HG02943 (cell line): ENCODE results near the gene DAP.
"Not testable (repeated sequence)": the region's sequence is repeated elsewhere in the genome, so short reads cannot be mapped to it uniquely, and the experiment has no call there.

Experiments used
- ATAC-seq: cut with Tn5 transposase; IDR thresholded peaks from one replicate; pipeline ENCODE4 v1.9.1; 2021; ENCODE audit warnings: mild to moderate bottlenecking, low read depth, moderate library complexity; ENCODE audit not compliant: unreplicated experiment

The DAP gene

DNA sequence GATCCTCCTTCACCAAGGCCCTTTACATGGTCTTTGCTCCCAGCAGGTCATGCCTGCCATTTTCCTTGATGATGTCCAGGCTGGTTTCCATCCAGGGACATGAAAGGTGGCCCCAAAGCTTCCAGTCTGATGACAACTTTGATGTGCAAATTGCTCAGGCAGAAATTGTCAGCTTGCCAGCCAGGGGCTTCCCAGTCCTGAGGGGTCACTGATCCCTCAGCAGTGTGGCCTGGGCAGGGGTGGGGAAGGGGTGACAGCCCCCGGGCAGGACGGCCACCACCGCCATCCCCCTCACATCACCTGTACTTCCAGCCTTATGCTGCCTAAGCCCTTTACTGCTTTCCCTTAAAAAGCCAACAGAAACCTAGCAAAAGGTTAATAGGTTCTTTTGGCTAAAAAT lies 100.9 kb downstream of the DAP start:
- ATAC-seq, result no peak

DNA sequence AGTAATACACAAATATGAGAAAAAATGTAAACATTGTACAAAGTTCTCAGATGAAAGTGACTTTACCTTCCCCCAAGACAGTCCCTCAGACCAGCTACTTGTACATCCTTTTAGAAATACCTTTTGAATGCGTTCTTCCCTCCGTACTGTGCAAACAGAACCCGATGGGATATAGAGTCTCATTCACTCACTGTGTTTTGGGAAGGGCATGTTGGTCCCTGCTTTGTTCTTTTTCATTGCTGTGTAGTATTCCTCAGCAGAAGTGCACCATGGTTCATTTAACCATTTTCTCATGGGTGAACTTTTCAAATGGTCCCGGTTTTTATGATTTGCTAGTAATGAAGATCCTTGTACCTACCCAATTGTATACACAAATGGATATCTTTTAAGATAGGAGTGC lies 102.8 kb downstream of the DAP start:
- no peak for ATAC-seq

DNA sequence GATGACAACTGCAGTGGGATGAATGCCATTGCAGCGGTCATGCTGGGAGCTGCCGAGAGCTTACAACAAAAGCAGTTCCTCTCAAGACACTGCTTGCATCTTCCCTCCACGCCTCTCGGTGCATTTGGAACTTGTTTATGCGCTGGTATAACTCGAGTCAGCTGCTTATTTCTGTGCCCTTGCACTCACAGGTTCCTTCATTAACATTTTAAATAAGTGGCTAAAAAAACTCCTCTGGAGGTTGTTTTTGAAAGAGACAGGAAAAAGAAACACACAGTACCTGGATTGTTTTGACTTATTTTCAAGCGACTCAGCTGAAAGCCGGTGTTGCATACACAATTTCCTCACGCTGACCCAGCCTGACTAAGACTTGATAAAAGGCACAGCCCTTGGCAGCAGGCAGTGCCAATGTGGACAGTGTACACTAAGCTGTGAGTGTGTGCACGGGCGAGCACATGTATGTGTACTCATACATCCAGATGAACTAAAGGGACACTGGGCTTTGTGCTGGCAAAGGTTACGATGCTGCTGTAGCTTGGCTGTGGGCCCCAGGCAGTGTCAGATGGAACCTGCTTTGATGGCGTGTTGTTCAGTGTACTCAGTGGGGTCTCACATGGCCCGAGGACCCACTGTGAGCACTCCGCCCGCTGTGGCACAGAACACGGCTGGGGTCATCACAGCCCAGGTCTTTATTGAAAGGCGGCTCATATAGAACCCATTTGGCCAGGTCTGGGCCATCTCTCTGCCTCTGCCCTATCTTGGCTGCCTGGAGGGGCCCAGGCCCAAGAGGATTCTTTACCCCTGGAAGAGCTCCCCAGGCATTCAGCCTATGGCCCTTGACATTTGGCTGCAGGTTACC lies 104.8 kb downstream of the DAP start:
- no peak for ATAC-seq

DNA sequence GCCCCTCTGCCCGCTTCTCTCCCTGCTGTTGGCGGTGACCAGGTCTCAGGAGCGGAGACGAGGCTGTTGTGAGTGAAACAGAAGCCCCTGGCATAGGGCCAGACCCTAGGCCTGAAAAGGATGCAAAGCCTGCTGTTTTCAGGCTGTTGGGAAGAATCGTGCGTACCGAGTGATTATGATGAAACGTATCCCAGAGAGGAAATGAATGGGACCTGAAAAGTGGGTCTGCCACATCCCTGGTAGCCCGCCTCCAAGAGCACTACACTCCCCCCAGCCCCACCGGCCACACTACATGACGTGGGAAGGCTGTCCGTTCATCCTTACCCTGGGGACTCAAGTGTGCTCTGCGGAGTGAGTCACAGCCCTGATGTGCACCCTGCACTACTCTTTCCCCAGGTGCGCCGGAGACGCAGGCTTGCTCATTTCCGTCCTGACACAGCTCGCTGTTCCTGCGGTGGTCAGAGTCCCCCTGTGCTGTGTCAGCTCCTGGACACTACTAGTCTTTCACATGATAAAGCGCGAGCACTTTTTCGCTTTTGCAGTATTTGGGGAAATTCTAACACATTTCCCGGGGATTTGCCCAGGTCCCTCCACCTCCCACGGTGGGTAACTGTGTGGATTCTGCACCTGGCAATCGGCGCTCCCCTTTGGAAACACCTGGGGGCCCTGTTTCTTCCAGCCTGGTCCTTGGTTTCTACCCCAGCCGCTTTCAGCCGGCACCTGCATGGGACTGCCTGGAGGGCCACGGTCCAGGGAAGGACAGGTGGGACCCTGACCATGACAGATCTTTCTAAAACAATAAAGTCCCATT lies 105.7 kb downstream of the DAP start:
- no peak for ATAC-seq

DNA sequence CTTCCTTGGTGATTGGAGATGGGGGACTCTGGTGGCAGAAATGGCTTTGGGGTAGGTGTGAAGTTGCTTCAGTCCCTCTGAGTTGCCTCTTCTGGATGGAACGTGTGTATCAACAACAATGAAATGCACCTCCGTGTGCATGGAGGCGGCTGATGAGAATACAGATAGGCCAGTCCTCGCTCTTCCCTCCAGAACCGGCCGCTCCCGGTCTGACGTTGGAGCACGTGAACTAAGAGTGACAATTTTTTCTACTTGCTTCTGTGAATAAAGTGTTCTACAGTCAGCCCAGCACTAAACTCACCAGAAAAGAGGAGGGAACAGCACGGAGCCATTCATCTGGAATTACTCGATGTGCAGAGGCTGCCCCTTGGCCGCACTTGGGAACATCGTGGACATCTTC lies 106.5 kb downstream of the DAP start:
- no peak for ATAC-seq

DNA sequence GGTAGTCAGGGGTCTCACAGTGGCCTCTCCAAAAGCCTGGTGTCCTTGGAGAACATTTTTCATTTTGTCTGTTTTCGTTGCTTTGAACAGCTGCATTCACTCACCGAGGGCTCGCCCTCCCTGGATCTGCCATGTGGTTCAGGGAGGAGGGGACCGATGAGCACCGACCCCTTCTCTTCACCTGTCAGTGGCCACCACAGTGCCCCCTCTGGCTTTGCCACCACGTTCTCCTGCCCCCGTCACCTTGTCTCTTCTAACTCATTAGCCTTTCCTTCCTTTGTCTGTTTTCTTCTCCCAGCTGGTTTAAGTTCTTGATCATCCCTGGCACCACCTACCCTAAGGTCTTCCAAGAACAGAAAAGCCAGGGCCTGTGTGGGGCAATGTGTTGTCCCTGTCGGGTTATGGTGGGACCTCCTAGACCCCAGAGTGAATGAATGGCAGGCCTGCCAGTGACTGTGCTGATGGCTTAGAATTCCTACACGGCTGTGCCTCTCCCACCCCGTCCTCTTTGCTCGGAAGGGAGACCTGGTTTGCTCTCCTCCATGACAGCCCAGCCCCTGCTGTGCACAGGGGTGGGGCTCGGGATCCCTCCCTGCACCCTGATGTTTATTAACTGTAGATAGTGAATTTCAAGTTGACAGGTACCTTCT lies 107.2 kb downstream of the DAP start:
- no peak for ATAC-seq

DNA sequence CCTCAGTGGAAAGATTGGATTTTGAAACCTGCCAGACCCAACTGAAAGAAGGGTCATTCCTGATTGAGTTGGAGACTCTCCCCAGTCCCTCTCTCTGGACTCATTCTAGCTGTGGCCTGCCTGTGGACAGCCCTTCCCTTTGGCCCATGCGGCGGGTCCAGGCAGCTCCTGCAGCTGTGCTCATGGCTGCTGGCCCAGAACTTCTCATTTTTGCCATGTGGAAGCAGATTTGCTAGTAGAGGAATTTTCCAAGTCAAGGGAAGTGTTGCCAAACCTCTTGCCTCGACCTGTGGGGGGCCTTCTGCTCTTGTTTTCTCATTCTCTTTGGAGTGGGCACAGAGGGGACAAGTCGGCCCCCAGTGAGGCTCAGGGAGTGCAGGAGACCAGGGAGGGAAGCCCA lies 108.0 kb downstream of the DAP start:
- ATAC-seq, result no peak

DNA sequence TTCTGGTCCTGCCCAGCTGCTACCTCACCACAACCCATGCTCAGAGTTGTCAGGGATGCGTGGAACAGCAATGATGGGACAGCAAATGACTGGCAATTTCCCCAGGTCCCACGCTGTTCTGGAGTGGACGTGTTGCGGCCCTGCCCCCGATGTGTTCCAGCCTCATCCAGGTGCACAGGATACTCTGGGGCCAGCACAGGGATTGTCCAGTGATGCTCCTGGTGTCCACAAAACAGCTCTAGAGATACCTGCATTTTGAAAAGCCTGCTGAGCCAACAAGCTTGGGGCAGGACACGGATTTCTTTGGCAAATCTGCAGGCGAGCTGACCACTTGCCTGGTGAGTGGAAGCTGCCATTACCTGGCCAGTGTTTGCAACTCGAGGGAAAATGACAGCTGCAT lies 108.4 kb downstream of the DAP start:
- ATAC-seq, result no peak

DNA sequence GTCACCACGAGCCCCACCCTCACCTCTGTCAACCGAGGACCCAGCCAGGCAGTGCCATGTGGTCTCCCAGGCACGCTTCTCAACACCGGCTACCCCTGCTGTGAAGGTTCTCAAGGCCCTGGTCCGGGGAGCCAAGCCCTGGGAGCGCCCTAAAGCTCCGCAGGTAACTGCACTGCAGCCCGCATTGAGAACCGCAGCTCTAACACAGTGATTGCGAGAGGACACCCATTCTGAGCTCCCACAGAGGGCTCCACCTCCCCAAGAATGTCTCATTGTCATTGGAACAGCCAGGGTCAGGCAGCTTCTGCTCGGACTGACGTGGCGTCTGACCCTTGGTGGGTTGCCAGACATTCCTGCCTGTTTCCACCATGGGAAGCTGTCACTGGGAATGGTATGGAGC lies 108.9 kb downstream of the DAP start:
- ATAC-seq, result no peak

DNA sequence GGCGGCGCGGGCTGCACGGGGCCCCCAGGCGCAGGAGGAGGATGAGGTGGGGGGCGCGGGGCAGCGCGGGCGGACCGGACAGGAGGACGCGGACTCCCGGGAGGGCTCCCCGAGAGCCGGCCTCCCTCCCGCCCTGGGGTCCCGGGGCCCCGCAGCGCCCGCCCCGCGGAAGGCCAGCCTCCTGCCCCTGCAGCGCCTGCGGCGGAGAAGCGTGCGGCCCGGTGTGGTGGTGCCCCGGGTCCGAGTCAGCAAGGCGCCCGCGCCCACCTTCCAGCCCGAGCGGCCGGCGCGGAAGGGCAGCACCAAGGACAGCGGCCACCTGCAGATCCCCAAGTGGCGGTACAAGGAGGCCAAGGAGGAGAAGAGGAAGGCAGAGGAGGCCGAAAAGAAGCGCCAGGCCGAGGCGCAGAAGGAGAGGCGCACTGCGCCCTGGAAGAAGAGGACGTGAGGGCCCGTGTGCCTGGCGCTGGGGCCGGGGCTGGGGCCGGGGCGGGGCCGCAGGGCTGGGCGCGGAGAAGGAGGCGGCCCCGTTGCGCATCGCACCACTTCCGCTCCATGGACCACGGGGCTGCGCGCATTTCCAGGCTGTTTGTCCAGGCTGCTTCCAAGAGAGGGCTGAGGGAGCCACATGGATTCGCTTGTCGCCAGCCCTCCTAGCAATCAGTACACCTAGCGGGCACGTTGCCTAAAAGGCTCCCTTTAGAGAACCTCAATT lies 111.2 kb downstream of the DAP start:
- ATAC-seq, result no peak

DNA sequence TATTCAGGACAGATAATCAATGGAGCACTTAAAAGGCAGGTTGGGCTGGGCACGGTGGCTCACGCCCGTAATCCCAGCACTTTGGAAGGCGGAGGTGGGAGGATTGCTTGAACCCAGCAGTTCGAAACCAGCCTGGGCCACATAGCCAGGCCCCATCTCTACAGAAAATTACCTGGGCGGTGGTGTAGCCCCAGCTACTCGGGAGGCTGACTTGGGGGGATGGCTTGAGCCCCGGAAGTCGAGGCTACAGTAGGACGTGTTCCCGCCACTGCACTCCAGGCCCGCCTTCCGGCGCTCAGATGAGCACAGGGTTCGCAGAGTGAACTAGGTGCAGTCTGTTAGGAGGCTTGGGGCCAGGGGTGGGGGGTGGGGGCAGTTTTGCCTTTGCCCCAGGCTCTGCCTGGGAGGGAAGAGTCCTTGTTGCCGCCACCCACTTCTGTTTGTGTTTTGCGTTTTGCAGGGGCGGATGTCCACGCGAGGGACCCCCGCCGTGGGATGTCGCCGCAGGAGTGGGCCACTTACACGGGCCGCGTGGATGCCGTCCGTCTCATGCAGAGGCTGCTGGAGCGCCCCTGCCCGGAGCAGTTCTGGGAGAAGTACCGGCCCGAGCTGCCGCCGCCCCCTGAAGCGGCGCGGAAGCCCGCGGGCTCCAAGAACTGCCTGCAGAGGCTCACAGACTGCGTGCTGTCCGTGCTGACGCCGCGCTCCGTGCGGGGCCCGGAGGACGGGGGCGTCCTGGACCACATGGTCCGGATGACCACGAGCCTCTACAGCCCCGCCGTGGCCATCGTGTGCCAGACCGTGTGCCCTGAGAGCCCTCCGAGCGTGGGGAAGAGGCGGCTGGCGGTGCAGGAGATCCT lies 112.0 kb downstream of the DAP start:
- no peak for ATAC-seq

DNA sequence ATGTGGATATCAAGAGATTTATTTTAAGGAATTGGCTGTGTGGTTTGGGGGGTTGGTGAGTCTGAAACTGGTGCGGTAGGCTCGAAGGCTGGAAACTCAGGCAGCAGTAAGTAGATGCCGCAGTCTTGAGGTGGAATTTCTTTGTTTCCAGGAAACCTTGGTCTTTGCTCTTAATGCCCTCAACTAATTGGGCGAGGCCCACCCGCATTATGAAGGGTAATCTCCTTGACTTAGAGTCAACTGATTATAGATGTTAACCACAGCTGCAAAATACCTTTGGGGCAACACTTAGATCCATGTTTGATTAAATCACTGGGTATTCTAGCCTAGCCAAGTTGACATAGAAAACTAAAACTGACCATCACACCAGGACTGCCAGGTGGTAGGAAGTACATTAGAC lies 113.4 kb downstream of the DAP start:
- no peak for ATAC-seq

DNA sequence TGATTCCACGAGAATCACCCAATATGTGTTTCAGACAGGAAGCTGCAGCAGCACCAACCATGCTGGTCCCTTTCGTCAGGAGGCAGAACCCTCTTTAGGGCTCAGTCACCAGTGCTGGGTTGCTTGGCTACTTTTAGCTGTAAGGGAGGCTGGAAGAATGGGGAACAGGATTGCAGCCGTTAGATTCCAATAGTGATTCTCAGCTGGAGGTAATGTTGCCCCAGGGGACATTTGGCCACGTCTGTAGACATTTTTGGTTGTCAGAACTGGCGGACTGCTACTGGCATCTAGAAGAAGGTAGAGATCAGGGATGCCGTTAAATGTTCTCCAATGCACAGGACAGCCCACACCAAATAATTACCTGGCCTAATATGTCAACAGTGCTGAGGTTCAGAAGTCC lies 115.4 kb downstream of the DAP start:
- no peak for ATAC-seq

DNA sequence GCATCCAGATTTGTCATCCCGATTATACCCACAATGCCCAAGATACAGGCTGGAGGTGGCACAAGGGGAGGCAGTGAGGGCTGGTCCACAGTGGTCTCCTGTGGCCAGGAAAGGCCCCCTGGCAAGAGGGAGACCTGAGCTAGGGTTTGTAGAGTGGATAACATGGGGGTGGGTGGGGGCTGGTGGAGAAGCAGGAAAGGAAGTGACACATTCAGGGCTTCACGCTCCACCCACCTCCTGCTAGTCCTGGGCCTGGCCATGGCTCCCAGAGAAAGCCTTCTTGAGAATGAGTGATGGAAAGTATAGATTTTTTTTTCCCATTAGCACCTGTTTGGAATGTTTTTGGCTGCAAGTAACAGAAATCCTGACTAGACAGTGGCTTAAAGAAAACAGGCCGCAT lies 115.9 kb downstream of the DAP start:
- no peak for ATAC-seq

DNA sequence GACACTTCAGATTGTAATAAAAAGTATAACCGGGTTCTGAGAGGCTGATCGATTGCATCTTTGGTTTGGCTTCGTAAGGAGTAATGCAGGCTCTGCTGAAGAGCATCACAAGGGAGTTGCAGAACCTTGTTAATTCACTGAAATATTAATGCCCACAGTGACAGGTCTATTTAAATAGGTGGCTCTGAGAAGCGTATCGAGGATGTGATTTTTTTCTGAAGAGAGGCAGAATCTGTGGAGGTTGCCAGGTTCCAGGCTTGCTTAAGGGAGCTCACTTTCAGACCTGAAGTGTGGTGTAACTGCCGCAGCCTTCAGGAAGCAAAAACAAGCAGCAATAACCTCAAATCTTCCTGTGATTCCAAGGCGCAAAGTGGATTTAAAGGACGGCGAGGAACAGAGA lies 116.8 kb downstream of the DAP start:
- no peak for ATAC-seq

DNA sequence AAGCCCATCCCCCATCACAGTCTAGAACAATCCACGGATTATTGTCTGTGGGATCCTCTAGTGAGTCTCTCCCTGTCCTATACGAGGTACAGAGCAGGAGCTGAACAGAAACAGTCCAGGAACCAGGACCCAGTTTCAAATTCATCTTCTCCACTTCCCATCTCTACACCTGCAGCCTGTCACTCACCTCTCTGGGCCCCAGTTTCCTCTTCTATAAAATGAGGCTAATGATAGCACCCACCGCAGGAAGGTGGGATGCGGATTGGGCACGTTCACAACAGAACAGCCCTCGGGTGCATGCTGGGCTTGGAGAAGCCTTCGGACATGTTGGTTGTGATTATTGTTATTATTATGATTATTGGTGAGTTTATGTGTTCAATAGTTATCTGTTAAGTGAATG lies 118.7 kb downstream of the DAP start:
- no peak for ATAC-seq

DNA sequence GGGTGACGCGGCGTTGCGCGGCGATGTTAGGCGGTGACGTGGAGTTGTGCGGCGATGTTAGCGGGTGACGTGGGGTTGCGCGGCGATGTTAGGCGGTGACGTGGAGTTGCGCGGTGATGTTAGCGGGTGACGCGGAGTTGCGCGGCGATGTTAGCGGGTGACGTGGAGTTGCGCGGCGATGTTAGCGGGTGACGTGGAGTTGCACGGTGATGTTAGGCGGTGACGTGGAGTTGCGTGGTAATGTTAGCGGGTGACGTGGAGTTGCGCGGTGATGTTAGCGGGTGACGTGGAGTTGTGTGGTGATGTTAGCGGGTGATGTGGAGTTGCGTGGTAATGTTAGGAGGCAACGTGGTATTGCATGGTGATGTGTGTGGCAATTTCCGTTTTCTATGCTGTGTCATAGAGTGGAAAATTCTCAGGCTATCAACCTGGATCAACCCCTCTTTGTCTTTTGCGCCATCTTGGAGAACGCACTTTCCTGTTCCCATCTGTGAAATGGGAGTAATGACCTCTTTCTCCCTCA lies 121.1 kb downstream of the DAP start:
- ATAC-seq, result no peak

DNA sequence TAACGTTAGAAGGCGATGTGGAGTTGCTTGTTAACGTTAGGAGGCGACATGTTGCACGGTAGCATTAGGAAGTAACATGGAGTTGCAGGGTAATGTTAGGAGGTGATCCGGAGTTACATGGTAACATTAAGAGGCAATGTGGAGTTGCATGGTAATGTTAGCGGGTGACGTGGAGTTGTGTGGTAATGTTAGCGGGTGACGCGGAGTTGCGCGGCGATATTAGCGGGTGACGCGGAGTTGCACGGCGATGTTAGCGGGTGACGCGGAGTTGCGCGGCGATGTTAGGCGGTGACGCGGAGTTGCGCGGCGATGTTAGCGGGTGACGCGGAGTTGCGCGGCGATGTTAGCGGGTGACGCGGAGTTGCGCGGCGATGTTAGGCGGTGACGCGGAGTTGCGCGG lies 122.3 kb downstream of the DAP start:
- ATAC-seq, result not testable (repeated sequence)

DNA sequence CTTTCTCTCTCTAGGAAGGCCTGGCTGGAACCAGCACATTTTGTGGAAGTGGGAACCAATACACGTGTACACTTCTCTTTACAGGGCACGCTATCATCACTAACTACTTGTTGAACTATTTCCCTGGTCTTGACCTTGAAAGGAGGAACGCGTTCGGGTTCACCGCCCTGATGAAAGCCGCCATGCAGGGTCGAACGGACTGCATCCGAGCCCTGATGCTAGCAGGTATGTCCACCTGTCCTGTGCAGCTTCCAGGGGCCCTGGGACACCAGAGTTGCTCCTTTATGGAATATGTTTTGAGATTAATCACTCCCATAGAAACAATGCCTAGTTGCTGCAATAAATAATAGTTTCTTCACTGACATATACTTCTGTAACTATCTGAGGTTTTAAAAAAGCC lies 123.1 kb downstream of the DAP start:
- no peak for ATAC-seq
